Limb (tissue), 2 donors: ENCODE results near the gene TSPY9.
"Not testable (repeated sequence)": the region's sequence is repeated elsewhere in the genome, so short reads cannot be mapped to it uniquely, and the experiment has no call there.

ENCODE experiments used
- DNase-seq, 2 donors: peaks; one replicate each; pipeline ENCODE4 v3.0.0-alpha.2; 2016; ENCODE audit errors: extremely low spot score in 2 of 2

TSPY9 gene

GRCh38 chrY:9486967-9487366, at the start of gene TSPY9:
TSPY9 (plus strand) TSS chrY:9487267; CDS start chrY:9487313, 46 bp downstream.
- not testable (repeated sequence) for DNase-seq

GRCh38 chrY:9466655-9467054, 20.4 kb upstream of the TSPY9 start, which contains the start of gene TSPY1:
TSPY1 (plus strand) TSS chrY:9466955; CDS start chrY:9467001, 46 bp downstream.
- not testable (repeated sequence) for DNase-seq

- not testable (repeated sequence) for DNase-seq
These were observed 17.3 kb downstream of the TSPY9 start for GRCh38 chrY:9504396-9504795.

GRCh38 chrY:9516287-9516686, 29.2 kb downstream of the TSPY9 start:
- not testable (repeated sequence) for DNase-seq

- not testable (repeated sequence) for DNase-seq
These were observed 40.5 kb downstream of the TSPY9 start, which contains the start of gene TSPY10 for GRCh38 chrY:9527580-9527979. TSPY10 (plus strand) TSS chrY:9527880; CDS start chrY:9527926, 46 bp downstream.
